H54 (cell line): ENCODE results near the gene PRKD1.

Source experiments
- DNase-seq: peaks from one replicate; pipeline ENCODE4 v3.0.0; 2011; ENCODE audit warnings: low spot score, mixed read lengths; ENCODE audit not compliant: insufficient read length
- FAIRE-seq: peaks from 3 replicates; lab custom pipeline; 2011; peaks lifted over from hg19 to GRCh38; lab: Jason Lieb, UNC
- POLR2A ChIP-seq: IDR thresholded peaks from 2 replicates; pipeline ENCODE4 v1.6.1; 2011; ENCODE audit warnings: low read depth, mild to moderate bottlenecking, low read length

Gene PRKD1

DNA sequence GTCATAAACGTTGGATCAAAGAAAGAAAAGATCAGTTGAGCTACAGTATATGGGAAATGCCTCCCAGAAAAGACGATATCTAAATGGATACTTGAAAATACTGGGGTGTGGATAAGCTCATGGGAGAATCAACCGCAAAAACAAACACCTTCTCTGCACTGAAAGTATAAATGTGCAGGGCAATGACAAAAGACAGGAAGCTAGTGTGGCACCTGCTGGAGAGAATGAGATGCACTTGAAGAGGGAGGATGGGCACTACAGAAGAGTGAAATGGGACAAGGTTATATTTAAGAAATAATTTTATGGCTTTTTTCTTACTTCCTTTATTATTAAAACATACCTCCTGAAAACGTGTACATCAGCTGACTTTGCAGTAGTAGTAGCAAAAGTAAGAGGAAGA lies 153.7 kb downstream of the PRKD1 start:
- FAIRE-seq (no peak), DNase-seq (no peak)
- TF ChIP-seq POLR2A, result no peak

DNA sequence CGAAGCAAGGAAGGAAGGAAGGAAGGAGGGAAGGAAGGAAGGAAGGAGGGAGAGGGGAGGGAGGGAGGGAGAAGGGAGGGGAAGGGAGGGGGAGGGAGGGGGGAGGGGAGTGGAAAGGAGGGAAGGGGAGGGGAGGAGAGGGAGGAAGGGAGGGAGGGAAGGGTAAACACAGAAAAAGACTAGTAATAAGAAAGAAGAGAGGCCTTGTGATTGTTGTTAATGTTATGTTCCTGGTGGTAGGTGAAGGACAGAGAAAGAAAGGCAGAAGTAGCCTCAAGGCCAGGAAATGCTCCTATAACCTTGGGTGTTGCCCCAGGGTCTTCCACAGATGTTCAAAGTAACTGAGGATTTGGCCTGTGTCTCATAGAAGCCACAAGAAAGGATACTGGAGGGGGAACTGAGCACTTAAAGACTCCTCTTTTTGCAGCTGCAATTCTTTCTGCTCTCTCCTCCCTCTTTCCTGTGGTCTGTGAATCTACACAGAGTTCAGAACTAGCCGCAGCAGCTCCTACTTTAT lies 164.2 kb downstream of the PRKD1 start:
- FAIRE-seq, result no peak
- no peak for DNase-seq

DNA sequence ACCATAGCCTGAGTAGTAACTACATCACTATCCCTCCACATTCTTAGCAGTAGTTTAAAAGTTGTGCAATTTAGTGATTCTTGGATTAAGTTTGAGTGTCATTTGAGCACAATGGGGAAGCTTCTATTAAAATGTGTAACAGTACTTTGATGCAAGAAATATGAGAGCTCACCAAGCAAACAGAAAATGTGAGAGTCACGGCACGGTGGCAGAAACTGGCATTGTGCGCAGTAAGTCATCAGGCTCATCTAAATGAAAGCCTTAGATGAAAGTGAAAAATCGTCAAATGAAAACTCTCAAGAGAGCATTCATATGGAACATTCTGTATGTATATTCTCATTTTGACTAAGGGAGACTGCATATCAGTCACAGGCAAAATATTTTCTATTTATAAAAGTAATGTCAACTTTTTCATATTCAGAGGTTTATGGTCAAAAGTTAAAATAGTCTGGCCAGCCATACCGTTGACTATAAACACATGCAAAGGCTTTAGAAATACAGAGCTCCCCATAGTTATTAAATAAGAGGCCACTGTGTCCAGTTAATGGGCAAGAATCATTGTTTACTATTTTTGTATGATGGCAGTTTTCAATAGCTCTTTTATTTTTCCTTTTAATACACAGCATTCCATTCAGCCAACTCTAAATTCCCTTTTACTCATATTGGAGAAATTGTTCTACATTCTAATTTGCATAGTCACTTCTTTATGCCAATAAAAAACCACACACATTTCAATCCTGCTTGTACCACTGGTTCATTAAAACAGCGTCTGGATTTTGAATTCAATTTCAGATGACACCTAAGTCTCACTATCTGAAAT lies 167.9 kb downstream of the PRKD1 start:
- TF ChIP-seq POLR2A, result no peak
- DNase-seq, result no peak
- FAIRE-seq, result no peak

More for the DNA sequence above, 164.2 kb downstream of the PRKD1 start:
- TF ChIP-seq POLR2A, result no peak

DNA sequence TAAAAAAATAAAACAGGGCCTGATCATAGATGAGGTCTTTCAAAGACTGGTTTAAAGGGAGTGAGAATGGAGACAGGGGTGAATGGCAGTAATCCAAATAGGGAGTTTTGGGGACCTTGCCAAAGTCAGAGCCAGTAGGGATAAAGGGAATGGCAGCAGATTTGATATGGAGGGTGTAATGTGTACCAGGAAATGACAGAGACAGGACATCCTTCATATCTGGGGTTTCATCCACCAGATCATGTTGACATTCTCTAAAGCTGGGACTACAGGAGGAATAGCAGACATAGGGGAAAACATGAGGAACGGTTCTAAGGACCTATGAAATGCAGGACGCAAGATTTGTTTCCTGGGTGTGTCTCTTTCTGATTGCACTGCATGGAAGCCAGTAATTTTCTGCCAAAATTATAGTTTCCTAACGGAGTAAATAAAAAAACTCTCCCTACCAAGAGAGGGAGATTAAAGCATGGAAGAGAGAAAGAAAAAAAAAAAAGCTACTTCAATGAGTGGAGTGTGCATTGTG lies 169.9 kb downstream of the PRKD1 start:
- no peak for TF ChIP-seq POLR2A
- no peak for DNase-seq
- FAIRE-seq, result no peak

DNA sequence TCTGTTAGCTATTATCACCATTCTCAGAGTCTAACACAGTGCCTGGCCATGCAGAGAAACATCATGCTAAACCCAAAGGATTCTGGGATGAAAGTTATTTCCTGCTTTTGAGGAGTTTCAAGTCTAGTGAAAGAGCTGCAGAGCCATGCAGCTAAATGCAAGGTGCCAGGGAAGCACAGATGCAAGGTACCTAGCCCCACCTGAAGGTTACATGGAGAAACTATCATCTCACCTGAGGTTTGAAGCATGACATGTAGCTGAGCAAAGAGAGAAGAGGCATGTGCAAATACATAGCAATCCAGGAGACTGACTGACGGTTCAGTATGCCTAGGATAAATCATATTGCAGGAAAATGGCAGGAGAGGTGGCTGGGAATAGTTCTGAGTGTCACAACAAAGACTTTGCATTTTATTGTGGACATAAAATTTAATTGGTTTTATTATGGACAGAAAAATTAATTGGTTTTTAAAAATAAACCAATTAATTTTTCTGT lies 170.4 kb downstream of the PRKD1 start:
- DNase-seq, result no peak
- no peak for FAIRE-seq
- TF ChIP-seq POLR2A, result no peak

DNA sequence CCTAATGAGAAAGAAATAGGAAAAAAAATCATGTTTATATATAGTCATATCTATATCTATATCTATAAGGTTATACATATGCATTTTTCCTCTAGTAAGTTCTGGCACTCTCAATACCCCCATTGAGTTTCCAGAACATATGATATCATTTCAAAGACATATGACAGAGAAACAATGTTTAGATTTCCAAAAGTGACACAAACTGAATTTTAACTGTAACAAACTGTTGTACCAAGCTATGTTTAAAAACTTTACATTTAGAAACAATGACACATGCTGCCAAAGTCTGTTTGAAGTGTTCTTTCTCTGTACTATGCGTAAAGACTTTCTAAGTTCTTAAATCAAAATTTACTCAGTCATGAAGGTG lies 171.6 kb downstream of the PRKD1 start:
- no peak for DNase-seq
- no peak for FAIRE-seq
- TF ChIP-seq POLR2A, result no peak

DNA sequence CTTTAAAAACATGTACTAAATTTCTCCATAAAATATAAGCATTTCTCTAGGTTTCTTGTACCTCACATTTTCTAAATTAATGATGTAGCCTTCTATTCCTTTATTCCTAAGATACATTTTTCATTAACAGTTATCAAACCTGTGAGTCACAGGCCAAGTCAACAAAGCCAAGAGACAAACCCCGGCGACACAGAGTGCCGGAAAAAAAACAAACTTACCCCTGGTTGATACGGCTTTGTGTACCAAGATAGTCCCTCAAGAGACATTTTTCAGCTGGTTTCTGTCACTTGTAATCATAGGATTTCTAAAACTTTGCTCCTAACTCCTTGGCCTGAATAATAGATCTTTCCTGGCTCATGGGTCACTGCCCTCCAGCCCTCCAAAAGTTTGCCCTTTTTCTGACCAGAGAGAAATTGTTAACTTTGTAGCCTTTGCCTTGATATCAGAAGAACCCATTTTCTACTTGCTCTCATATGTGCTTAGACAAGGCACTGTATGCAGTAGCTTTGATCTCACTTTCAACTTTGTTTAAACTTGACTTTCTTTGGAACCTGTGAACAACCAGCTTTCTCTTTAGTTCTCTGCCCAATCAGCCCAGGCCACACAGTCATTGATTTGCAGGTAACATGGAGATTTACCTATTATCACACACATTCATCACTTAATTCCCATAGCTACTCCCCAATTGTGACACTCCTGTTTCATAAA lies 172.2 kb downstream of the PRKD1 start:
- TF ChIP-seq POLR2A, result no peak
- no peak for DNase-seq
- no peak for FAIRE-seq

DNA sequence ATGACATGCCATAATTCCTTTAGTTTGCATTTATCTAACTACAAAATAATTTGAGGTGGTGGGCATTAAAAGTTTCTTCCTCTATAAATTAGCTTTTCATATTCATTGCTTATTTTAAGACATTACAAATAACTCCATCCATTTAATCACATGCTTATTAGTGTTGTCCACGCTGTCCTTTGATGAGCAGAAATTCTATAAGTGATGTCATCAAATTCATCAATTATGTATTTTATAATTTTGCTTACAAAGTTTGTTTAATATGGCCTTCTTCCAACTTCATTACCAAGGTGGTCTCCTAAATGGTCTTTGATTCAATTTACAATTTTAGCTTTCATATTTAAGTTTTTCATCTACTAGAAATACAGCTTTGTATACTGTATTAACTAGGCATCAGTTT lies 173.5 kb downstream of the PRKD1 start:
- no peak for DNase-seq
- FAIRE-seq, result no peak

DNA sequence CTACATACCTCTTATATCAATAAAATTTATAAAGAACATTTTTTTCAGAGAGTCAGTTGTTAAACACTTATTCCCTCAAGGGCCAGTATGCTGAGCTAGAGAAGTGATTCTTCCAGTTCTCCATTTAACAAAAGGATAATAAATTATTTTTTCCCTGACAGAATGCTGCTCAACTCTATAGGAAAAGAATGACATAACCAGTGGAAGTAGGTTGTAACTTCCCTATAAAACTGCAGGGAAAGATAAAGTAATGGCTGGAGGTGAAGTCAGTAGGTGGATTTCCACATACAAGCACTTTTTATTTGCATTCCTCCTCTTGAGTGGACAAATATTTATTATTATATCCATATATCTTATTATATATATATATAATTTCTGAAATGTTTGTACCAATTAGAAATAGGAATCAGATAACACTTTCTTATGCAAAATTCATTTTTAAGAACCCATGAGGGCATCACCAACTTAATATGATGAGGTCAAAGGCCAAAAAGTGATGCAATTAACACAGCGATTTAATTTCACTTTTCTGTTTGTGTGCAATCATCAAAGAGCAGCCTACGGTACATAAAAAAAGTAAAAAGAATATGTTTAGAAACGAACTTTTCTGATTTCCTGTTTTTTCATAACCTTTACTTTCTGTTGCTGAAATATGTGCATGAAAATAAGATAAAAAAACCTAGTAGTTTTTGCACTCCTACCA lies 175.3 kb downstream of the PRKD1 start:
- DNase-seq (no peak), FAIRE-seq (no peak)
- TF ChIP-seq POLR2A, result no peak

More for the DNA sequence above, 173.5 kb downstream of the PRKD1 start:
- TF ChIP-seq POLR2A, result no peak

DNA sequence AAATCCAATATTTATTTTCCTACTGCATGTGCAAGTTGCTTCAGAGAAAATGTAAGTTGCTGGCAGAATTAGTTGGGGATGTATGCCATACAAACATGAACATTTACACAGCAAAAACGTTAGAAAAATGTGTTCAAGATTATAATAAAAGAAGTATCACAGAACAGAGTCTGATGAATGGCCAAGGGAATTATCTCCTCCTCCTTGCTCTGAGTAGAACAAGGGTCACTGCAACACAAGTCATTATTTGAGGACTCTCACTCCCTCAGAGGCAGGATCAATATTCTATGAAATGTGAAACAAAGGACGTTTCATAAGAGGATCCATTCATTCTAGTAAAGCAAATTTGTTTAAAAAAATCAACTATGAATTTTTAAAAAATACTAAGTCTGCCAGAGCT lies 177.8 kb downstream of the PRKD1 start:
- TF ChIP-seq POLR2A, result no peak
- no peak for DNase-seq
- FAIRE-seq, result no peak

DNA sequence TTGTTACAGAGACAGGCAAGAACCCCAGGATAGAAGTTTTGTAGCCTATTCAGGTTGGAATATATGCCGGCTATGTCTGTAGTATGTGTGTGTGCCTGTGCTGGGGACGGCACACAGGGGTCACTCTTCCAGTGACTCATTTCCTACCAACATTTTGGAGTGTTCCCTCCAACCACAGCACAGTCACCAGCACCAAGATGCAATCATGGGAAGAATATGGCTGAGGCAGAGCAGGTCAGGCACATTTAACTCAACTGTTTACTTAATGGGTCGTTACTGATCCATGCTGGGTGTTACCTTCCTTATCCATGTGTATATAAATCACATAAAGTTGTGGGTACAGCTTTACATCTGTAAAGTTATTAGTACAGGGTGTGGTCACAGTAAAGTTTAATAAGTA lies 178.3 kb downstream of the PRKD1 start:
- peak; percentile 96 for FAIRE-seq
- DNase-seq, result peak; percentile 11
- no peak for TF ChIP-seq POLR2A

DNA sequence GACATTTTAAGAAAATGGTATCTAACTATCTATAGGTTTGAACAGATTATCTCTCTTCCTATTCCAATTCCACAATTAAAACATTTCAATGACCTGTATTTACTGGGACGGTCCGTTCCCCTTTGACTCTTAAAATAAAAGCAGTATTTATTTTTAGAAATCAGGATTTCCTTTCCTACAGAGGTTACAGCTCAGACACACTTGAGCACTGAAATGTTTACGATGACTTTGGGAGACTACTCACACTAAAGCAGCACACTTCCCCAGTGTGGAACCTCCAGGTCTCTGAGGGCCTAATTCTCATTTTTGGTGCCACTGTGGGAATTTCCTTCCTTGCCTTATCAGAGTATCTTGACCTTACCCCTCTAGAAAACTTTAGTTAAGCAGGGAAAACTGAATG lies 181.8 kb downstream of the PRKD1 start:
- FAIRE-seq (no peak), DNase-seq (no peak)
- TF ChIP-seq POLR2A, result no peak

DNA sequence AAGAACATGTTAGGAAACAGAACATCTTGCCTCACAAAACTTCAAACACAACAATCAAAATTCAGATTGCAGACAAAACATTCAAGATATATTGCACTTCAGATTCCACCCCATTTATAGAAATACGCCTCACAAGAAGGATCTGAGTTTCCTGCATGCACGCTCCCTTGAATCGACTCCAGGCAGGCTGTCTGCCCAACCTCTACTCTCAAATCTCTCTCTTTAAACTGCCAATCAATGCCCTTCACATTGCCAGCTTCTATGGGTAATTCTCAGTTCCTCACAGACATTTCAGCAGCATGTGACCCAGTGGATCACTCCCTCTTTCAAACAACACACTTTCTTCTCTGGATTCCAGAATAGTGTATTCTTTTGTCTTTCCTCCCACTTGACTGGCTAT lies 184.1 kb downstream of the PRKD1 start:
- FAIRE-seq (no peak), DNase-seq (no peak)

More for the DNA sequence above, 184.1 kb downstream of the PRKD1 start:
- TF ChIP-seq POLR2A, result no peak
